AG09319 (cell line): Measurements from ENCODE around the gene DGKD.

Source experiments
- DNase-seq: peaks from one replicate; pipeline ENCODE4 v3.0.0-alpha.2; 2010; ENCODE audit warnings: low read depth; ENCODE audit errors: extremely low read depth
- TF ChIP-seq, protein P1 (sequence below): IDR thresholded peaks from 2 replicates; pipeline ENCODE4 v1.5.1; 2011; ENCODE audit warnings: low read depth, mild to moderate bottlenecking, inconsistent platforms, low read length, moderate library complexity

The DGKD gene

DNA sequence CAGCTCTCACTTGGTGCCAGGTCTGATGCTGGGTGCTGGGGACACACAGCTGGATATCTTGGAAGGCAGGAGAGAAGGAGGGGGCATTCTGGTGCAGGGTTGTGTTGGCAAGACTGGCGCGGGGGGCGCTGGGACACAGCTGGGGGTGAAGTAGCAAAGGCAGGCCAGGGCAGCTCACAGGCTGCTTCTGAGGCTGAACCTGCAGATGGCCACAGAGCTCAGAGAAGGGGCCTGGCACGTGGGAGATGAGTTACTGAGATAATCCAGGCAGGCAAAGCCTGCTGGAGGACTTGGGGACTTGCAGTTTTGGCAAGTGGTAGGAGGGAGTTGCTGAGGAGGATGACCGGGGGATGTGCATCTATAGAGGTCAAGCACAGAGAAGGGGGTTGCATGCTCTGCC lies 16.2 kb upstream of the DGKD start:
- no peak for DNase-seq
- TF ChIP-seq, protein P1, sequence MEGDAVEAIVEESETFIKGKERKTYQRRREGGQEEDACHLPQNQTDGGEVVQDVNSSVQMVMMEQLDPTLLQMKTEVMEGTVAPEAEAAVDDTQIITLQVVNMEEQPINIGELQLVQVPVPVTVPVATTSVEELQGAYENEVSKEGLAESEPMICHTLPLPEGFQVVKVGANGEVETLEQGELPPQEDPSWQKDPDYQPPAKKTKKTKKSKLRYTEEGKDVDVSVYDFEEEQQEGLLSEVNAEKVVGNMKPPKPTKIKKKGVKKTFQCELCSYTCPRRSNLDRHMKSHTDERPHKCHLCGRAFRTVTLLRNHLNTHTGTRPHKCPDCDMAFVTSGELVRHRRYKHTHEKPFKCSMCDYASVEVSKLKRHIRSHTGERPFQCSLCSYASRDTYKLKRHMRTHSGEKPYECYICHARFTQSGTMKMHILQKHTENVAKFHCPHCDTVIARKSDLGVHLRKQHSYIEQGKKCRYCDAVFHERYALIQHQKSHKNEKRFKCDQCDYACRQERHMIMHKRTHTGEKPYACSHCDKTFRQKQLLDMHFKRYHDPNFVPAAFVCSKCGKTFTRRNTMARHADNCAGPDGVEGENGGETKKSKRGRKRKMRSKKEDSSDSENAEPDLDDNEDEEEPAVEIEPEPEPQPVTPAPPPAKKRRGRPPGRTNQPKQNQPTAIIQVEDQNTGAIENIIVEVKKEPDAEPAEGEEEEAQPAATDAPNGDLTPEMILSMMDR: no peak

DNA sequence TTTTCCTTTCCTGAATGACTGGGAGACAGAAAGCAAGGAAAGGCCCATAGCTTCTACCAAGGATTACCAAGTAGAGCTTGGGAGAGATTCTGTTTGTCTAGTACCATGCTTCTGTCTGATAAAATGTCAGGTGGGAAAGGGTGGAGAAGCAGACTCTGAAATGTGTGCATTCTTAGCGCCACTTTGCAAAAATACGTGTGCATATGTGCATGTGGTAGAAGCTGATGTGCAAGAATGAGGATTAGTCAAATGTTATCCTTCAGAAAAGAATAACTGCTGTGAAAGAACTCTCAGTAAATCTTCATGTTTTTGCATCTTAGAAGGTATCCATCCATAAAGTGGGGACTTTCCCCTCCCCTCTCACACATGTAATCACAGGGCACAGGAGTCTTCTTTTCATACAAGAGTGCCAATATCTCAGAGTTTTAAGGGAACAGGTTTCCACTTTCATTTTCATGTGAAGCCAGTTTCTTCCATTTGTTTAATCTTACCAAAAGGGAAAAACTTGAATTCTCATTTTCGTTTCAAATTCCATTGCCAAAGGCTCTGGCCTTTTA lies 15.4 kb upstream of the DGKD start:
- DNase-seq: no peak

DNA sequence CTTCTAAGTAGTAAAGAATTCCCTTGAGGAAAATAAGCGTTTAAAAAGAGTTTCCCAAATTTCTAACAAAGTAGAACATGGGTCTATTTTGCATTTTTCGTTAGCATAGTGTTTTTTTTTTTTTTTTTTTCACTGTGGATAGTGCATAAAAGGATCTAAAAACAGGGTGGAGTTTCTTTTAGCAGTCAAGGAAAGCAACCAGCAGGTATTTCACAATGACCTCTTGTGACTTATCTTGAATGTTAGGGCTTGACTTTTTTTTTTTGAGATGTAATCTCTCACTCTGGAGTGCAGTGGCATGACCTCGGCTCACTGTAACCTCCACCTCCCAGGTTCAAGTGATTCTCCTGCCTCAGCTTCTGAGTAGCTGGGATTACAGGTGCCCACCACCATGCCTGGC lies 14.9 kb upstream of the DGKD start:
- TF ChIP-seq, protein P1: no peak

More for the DNA sequence above, 15.4 kb upstream of the DGKD start:
- TF ChIP-seq, protein P1: no peak

GRCh38 chr2:233341296-233341695 lies 13.0 kb upstream of the DGKD start:
- TF ChIP-seq, protein P1: no peak
- no peak for DNase-seq

More for the DNA sequence above, 14.9 kb upstream of the DGKD start:
- DNase-seq: no peak

DNA sequence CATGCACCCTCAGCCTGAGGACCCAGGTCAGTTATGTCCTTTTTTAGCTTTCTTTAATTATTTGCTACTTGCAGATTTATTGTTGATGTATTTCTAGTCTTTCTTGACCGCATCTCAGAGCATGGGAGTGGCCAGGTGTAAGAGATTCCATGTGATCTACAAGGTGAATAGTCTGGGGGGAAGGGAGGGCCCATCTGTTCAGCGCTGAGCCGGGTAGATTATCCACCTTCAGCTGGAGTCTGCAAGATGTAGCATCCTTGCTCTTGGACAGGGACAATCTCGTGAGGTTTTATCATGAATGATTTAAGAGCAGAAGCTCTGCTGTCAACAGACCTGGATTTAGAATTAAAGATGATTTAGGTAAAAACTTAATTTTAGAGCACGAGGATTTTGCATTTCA lies 12.0 kb upstream of the DGKD start:
- TF ChIP-seq, protein P1: no peak

DNA sequence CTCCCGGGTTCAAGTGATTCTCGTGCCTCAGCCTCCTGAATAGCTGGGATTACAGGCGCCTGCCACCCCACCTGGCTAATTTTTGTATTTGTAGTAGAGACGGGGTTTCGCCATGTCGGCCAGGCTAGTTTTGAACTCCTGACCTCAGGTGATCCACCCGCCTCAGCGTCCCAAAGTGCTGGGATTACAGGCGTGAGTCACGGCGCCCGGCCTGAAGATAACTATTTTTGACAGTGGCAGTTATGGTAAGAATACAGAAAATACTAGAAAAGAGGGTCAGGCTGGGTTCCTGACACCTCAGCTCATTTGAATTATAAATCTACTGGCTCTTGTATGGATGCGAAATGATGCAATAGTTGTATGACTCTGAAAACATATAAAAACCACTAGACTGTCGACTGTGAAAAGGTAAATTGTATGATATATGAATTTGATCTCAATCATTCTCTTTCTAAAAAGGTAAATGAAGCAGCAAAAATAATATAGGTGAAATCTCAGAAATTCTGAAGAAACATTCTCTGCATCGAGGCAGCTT lies 11.1 kb upstream of the DGKD start:
- TF ChIP-seq, protein P1: no peak
- DNase-seq: no peak

More for the DNA sequence above, 12.0 kb upstream of the DGKD start:
- no peak for DNase-seq

DNA sequence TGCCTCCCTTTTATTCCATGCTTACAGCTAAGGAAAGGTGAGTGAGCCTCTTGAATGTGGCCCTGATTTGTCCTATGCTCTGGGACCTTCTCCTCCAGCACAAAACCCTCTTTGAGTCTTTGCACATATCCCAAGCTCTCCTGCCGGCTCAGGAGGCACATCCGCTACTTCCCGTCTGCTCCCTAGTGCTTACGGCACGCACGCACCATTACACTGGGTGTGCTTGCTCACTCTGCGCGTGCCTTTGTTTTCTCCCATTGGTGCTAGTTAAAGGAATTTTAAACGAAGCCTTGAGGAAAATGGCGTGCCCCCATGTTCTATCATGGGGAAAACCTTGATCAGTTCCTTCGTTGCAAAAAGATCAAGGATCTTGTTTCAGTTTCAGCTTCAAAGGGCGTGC lies 7.9 kb upstream of the DGKD start:
- TF ChIP-seq, protein P1: no peak
- no peak for DNase-seq
